GM13977 (cell line): ENCODE results near the gene HOXA11.

Experiments used
- DNase-seq: peaks from one replicate; pipeline ENCODE4 v3.0.0; 2012; ENCODE audit warnings: low spot score
- CTCF ChIP-seq: IDR thresholded peaks from 2 replicates; pipeline ENCODE4 v1.5.1; 2012; ENCODE audit warnings: mild to moderate bottlenecking, control low read depth; ENCODE audit not compliant: insufficient read depth; ENCODE audit errors: extremely low read depth, missing control alignments
- in situ Hi-C: fragments of 300-500 bp; cut with MboI; formaldehyde crosslinking; loops from one replicate; pipeline ENCODE4 v1.12.0; 2022; ENCODE audit warnings: low sequenced_read_pairs, low pct_unique_long_range_greater_than_20kb, mixed read lengths, inconsistent platforms; ENCODE audit not compliant: unreplicated experiment

The HOXA11 gene

GRCh38 chr7:27188386-27189294 is 3.6 kb upstream of the HOXA11 start:
- in situ Hi-C loops, result no loop called here
- no peak for TF ChIP-seq CTCF
- no peak for DNase-seq

GRCh38 chr7:27187475-27188385 is 2.7 kb upstream of the HOXA11 start:
- in situ Hi-C loops, result no loop called here
- DNase-seq, result no peak

GRCh38 chr7:27186668-27187474 is 1.8 kb upstream of the HOXA11 start:
- in situ Hi-C loops, result no loop called here
- DNase-seq, result no peak
- TF ChIP-seq CTCF, result no peak

More at GRCh38 chr7:27187475-27188385, 2.7 kb upstream of the HOXA11 start:
- no peak for TF ChIP-seq CTCF

GRCh38 chr7:27185854-27186667 is 1.0 kb upstream of the HOXA11 start:
- DNase-seq, result no peak
- in situ Hi-C loops, result no loop called here
- TF ChIP-seq CTCF, result no peak

- in situ Hi-C loops, result no loop called here
Observed at GRCh38 chr7:27184337-27185012, 557 bp downstream of the HOXA11 start.

More at GRCh38 chr7:27184337-27185012, 557 bp downstream of the HOXA11 start:
- no peak for TF ChIP-seq CTCF
- peak; percentile 75 for DNase-seq
